K562 (cell line): ENCODE results near the gene CCNL2. TPM values are rescaled to one million over a fixed set of nuclear protein-coding genes. Genes with fewer than 3 reads are reported as not detected.

Source experiments
- E2F4 ChIP-seq: sonication (generic); formaldehyde crosslinking; IDR thresholded peaks from 2 replicates; pipeline ENCODE4 v1.8.0; 2022; ENCODE audit warnings: mild to moderate bottlenecking, low read depth, missing genetic modification reagents
- EHMT2 ChIP-seq: fragments of 450-650 bp; IDR thresholded peaks from 2 replicates; pipeline ENCODE4 v1.6.1; 2018; ENCODE audit warnings: antibody characterized with exemption
- FOXK1 ChIP-seq: sonication (generic); formaldehyde crosslinking; IDR thresholded peaks from 2 replicates; pipeline ENCODE4 v1.8.0; 2022; ENCODE audit warnings: missing genetic modification reagents, mild to moderate bottlenecking, borderline replicate concordance
- FOXK2 ChIP-seq, 2 experiments: fragments of 450-650 bp; IDR thresholded peaks in 1 of 2; conservative IDR thresholded peaks in 1 of 2; 2 replicates each; pipeline ENCODE4 v1.6.1; 2016; ENCODE audit warnings: low read depth in 2 of 2, mild to moderate bottlenecking in 1 of 2
- HCFC1 ChIP-seq: IDR thresholded peaks from 2 replicates; pipeline ENCODE4 v1.6.1; 2012; ENCODE audit warnings: low read depth, low read length, improper control_type of control experiment
- KLF10 ChIP-seq: fragments of 250-450 bp; sonication (Bioruptor Pico); IDR thresholded peaks from 2 replicates; pipeline ENCODE4 v1.6.1; 2021; ENCODE audit warnings: matching md5 sums
- MXI1 ChIP-seq: IDR thresholded peaks from 2 replicates; pipeline ENCODE4 v1.6.1; 2011; ENCODE audit warnings: low read depth, mild to moderate bottlenecking, improper control_type of control experiment, low read length
- NCOA4 ChIP-seq: fragments of 450-650 bp; IDR thresholded peaks from 2 replicates; pipeline ENCODE4 v1.6.1; 2018; ENCODE audit warnings: mild to moderate bottlenecking; ENCODE audit not compliant: partially characterized antibody
- SETDB1 ChIP-seq: IDR thresholded peaks from one replicate; pipeline ENCODE4 v1.6.1; 2012; ENCODE audit warnings: low read length, control low read depth, inconsistent platforms
- SMAD1 ChIP-seq: fragments of 150-350 bp; IDR thresholded peaks from 2 replicates; pipeline ENCODE4 v1.6.1; 2014; ENCODE audit warnings: low read length, low read depth; ENCODE audit not compliant: partially characterized antibody
- SMAD4 ChIP-seq: fragments of 250-450 bp; sonication (Bioruptor Pico); conservative IDR thresholded peaks from 2 replicates; pipeline ENCODE4 v1.8.0; 2021; ENCODE audit warnings: inconsistent platforms, mild to moderate bottlenecking, moderate library complexity
- TAL1 ChIP-seq: fragments of 450-650 bp; IDR thresholded peaks from 2 replicates; pipeline ENCODE4 v1.6.1; 2016; ENCODE audit warnings: mild to moderate bottlenecking
- TCF7L2 ChIP-seq: fragments of 150-350 bp; IDR thresholded peaks from 2 replicates; pipeline ENCODE4 v1.6.1; 2016; ENCODE audit warnings: low read depth, mild to moderate bottlenecking, low read length, moderate library complexity
- ZNF24 ChIP-seq: fragments of 450-650 bp; IDR thresholded peaks from 2 replicates; pipeline ENCODE4 v1.6.1; 2016
- ZNF253 ChIP-seq: fragments of 250-450 bp; sonication (Bioruptor Pico); conservative IDR thresholded peaks from 2 replicates; pipeline ENCODE4 v1.6.1; 2021; ENCODE audit warnings: mild to moderate bottlenecking
- ZNF274 ChIP-seq: IDR thresholded peaks from 2 replicates; pipeline ENCODE4 v1.6.1; 2011; ENCODE audit warnings: low read depth, mild to moderate bottlenecking, low read length, moderate library complexity, borderline replicate concordance
- ZNF444 ChIP-seq: fragments of 250-450 bp; sonication (Bioruptor Pico); IDR thresholded peaks from 2 replicates; pipeline ENCODE4 v1.4.0; 2020; ENCODE audit warnings: mild to moderate bottlenecking, moderate library complexity
- ZNF592 ChIP-seq: fragments of 450-650 bp; IDR thresholded peaks from 2 replicates; pipeline ENCODE4 v1.6.1; 2017; ENCODE audit warnings: antibody characterized with exemption, mild to moderate bottlenecking
- ZNF696 ChIP-seq: fragments of 250-450 bp; sonication (Bioruptor Pico); conservative IDR thresholded peaks from 2 replicates; pipeline ENCODE4 v1.4.0; 2020; ENCODE audit warnings: mild to moderate bottlenecking, moderate library complexity
- polyA plus RNA-seq, 8 experiments: library from polyadenylated mRNA; depleted of rRNA in 4 of 8; stranded (reverse) in 5 of 8; unstranded in 3 of 8; fragments of >200 nt; fragmentation: Nextera tagmentation in 2 of 8; fragmentation: Illumina TruSeq in 1 of 8; extraction: Ambion mirVana in 2 of 8; extraction: Trizol in 1 of 8; gene quantifications; 2 replicates each; pipeline versions ENCODE4 v1.2.1 to v1.2.3, GENCODE V29; 2011 to 2014; ENCODE audit warnings: inconsistent platforms in 1 of 8, missing spikeins in 1 of 8
- total RNA-seq, 7 experiments: library from RNA; depleted of rRNA in 6 of 7; stranded (reverse); fragments of >200 nt in 6 of 7; fragmentation: Illumina TruSeq in 2 of 7; extraction: Trizol in 2 of 7; gene quantifications; 2 replicates each; pipeline versions ENCODE4 v1.2.1 to v1.2.3, GENCODE V29; 2011 to 2021; ENCODE audit warnings: low replicate concordance in 1 of 7
- TF ChIP-seq, protein P1 (sequence below): sonication (generic); formaldehyde crosslinking; IDR thresholded peaks from 2 replicates; pipeline ENCODE4 v1.9.0; 2022; ENCODE audit warnings: mild to moderate bottlenecking, missing genetic modification reagents
- TF ChIP-seq, protein P2 (sequence below): fragments of 450-650 bp; IDR thresholded peaks from 2 replicates; pipeline ENCODE4 v1.6.1; 2017; ENCODE audit warnings: antibody characterized with exemption

Gene CCNL2
- total and polyA plus RNA-seq, 9 of the 15 experiments (the other 6 are each of a cell fraction or from before 2014, with no cell fraction given), result 2.8 to 287 (median 94.5) TPM

- TF ChIP-seq FOXK1 (CRISPR knock-in tag) (no peak), HCFC1 (peak; percentile 17; the same call in 1 of the 2 replicates), SETDB1 (no peak), SMAD4 (CRISPR knock-in tag) (peak; percentile 82), NCOA4 (no peak), TAL1 (no peak), ZNF696 (CRISPR knock-in tag) (no peak), KLF10 (CRISPR knock-in tag) (no peak), FOXK2 (conservative IDR thresholded peaks at IDR 0.05 in 1 of 2, IDR thresholded peaks at IDR 0.05 in 1 of 2; ENCODE audit: low read depth in 2 of 2) (no peak), E2F4 (no peak), ZNF444 (CRISPR knock-in tag) (no peak), EHMT2 (no peak), ZNF274 (no peak), ZNF24 (no peak), ZNF253 (CRISPR knock-in tag) (no peak), MXI1 (no peak), SMAD1 (no peak), ZNF592 (peak; percentile 53; the same call in 1 of the 2 replicates), TCF7L2 (no peak)
- TF ChIP-seq, protein P1, sequence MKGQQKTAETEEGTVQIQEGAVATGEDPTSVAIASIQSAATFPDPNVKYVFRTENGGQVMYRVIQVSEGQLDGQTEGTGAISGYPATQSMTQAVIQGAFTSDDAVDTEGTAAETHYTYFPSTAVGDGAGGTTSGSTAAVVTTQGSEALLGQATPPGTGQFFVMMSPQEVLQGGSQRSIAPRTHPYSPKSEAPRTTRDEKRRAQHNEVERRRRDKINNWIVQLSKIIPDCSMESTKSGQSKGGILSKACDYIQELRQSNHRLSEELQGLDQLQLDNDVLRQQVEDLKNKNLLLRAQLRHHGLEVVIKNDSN (CRISPR knock-in tag), result no peak
- TF ChIP-seq, protein P2, sequence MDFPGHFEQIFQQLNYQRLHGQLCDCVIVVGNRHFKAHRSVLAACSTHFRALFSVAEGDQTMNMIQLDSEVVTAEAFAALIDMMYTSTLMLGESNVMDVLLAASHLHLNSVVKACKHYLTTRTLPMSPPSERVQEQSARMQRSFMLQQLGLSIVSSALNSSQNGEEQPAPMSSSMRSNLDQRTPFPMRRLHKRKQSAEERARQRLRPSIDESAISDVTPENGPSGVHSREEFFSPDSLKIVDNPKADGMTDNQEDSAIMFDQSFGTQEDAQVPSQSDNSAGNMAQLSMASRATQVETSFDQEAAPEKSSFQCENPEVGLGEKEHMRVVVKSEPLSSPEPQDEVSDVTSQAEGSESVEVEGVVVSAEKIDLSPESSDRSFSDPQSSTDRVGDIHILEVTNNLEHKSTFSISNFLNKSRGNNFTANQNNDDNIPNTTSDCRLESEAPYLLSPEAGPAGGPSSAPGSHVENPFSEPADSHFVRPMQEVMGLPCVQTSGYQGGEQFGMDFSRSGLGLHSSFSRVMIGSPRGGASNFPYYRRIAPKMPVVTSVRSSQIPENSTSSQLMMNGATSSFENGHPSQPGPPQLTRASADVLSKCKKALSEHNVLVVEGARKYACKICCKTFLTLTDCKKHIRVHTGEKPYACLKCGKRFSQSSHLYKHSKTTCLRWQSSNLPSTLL, result no peak
These were observed 49.7 kb downstream of the CCNL2 start, which contains the start of gene DVL1 (continued) for GRCh38 chr1:1349256-1350012.
